HS-27A (cell line): ENCODE data around the gene GPR50.

Source experiments
- DNase-seq: peaks from one replicate; pipeline ENCODE4 v3.0.0-alpha.2; 2012; ENCODE audit warnings: low read depth, missing footprints

The GPR50 gene

DNA sequence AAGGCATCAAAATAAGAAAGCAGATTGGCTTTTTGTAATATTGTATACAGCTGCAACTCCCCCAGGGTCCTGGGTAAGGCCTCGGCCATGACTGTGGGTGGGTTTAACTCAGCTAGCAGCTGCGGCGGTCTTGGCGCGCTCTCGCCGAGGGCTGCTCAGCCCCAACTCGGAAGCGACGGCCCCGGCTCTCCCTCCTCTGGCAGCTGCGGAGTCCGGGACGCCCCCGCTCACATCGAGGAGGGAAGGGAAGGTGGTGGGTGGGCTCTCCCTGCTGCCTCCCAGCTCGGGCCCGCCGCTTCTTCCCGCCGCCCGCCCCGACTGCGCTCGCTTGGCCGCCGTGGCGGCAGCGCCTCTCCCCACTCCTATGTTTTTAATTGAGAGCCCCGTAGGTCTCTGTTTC is 51.2 kb downstream of the GPR50 start:
- DNase-seq: no peak

DNA sequence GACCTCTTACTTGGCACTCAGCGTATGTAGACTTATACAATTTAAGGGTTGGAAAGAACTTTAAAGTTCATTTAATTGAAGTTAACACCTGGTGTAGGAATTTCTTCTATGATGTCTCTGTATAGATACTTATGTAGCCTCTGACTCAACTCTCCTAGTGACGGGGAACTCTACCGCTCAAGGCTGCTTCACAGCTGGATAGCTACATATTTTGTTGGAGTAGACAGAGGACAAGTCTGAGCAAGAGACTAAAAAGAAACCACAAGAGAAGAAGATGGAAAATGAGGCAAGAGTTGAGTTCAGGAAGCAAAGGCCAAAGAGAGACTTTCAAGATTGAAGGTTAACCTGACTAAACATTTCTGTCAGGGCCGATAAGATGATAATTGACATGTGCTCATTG is 52.6 kb downstream of the GPR50 start:
- DNase-seq: no peak
